NCI-H2107 treated with DMSO at 0.1 percent for 48 hours (cell line): Measurements from ENCODE around the gene CASS4.

Experiments used
- DNase-seq: peaks from one replicate; lab custom pipeline; 2025; ENCODE audit not compliant: unreplicated experiment; lab: John Stamatoyannopoulos, UW

Gene CASS4

DNA sequence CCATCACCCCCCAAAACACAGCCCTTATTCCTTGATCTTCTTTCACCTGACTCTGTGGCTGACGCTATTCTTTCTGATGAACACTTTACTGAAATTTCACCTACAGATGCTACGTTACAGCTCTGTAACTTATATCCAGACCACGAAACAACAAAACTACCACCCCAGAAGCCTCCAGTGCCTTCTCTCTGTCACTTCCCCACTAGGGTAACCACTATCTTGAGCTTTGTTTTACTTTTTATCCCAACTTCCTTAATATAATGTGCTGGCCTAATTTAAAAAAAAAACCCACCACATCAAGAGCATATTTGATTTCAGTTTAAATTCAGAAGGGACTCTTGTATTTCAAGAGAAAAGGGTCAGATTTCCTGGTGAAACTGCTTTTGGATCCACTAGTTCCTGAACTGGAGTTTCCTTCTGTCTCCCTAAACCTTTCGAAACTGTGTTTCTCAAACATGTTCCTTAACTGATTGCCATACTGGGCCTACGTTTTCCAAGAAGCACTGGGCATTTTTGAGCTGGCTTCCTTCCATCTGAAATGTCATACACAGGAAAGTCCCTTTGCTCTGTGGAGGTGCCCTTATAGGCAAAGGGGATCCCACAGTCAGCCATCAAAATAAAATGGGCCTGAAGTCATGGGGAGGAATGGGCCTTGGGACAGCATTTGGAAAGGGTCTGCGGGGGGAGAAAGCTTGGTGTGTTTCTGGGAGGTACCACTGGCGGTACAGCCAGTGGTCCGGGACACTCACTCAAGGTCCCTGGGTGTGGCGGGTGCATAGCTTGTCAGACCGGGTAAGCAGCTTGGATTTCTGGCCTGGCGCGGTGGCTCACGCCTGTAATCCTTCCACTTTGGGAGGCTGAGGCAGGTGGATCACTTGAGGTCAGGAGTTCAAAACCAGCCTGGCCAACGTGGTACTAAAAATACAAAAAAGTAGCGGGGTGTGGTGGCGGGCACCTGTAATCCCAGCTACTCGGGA, 30.6 kb downstream of the CASS4 start:
- DNase-seq = no peak

DNA sequence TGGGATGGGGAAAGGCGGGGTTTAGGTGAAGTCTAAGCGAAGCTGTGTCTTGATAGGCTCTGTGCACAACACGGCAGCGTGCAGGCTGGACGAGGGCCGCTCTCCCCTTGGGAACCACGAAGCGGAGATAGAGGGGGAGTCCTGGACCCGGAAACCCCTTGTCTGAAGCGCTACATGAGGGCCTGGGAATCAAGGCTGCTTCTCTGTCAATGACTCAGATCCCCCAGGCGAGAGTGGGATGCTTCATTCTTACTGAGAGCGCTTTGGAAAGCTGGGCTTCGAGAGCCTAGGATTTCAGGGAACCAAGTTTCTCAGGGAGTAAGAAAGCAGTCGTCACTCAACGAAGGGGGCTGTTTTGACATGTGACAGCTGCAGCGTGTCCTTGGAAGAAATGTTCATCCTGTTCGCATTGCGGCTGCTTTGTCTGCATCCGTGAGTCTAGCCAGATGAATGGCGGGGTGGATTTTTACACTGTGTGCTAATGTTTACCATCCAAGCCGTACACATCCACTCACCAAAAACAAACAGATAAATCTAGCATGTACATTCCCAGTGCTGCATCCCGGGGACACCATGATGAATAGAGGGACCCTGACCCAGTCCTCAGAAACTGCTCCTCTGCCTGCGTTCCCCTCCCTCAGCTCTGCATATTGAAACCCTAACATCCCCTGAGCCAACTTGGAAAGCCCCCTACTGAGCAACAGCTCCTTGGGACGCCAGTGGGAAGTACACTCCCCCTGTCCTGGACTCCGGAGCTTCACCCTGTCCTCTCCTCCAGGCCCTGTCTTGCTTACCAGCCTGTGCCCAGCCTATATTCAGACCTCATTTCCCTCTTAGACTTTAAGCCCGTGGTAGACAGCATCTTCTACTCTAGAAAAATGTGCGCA, 31.8 kb downstream of the CASS4 start:
- no peak for DNase-seq

DNA sequence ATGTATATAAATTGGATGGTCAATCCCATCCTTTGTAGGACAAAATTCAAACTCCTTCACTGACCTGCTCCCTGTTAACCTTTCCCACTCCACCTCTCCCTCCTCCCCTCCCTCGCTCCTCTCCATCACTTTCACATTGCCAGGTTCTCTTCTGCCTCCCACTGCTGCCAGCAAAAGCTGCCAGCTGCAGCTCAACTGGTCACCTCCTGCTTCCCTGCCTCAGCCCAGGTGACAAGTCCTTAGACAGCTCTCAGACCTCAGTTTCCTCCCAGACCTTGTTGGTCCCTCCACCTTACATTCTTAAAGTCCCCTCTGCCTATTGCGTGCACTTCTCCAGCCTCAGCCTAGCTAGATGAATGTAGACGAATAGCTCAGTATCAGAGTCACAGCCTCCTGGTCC, 33.1 kb downstream of the CASS4 start:
- no peak for DNase-seq

DNA sequence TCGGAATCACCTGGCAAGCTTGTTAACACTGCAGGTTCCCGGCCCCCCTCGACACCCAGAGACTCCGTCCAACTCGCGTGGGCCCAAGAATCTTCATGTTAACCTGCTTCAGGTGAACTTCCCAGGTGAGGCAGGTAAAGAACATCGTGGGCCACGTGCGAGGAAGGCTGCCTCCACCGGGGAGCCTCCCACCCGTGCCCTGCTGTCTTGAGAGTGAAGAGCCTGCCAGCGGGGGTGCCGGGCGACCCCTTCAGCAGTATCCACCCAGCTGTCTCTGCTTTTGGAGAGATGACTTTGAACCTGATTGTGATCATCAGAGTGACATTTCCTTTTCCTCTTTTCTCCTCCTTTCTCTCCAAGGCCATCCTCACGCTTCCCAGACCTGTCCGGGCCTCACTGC, 33.5 kb downstream of the CASS4 start:
- no peak for DNase-seq

DNA sequence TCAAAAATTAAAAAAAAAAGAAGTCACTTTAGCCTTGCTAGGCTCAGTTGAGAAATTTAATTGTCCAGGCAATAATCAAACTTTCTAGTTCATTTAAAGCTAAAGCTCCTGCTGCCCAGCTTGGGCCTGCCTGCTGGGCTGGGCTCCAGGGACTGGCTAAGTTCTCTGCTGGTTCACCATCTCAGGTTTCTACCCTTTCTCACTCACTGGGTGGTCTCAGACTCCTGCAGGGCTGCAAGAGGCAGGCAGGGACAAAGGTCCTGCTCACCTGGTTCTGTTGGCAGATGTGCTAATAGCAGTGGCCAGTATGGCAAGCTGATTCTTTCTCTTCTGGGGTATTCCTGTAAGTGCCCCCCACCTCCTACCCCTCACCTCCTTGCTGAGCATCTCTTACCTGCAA, 35.2 kb downstream of the CASS4 start:
- DNase-seq = no peak

DNA sequence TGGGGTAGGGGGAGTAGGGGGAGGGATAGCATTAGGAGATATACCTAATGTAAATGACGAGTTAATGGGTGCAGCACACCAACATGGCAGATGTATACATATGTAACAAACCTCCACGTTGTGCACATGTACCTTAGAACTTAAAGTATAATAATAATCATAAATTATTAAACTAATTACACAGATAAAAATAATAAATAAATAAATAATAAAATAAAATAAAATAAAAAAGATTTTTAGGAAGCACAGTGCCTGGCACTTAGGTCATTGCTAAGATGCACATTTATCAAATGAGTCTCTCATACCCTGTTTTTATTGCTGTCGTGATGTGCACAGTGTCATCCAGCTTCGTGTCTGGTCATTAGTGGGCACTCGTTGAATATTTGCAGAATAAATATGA, 37.4 kb downstream of the CASS4 start:
- no peak for DNase-seq

DNA sequence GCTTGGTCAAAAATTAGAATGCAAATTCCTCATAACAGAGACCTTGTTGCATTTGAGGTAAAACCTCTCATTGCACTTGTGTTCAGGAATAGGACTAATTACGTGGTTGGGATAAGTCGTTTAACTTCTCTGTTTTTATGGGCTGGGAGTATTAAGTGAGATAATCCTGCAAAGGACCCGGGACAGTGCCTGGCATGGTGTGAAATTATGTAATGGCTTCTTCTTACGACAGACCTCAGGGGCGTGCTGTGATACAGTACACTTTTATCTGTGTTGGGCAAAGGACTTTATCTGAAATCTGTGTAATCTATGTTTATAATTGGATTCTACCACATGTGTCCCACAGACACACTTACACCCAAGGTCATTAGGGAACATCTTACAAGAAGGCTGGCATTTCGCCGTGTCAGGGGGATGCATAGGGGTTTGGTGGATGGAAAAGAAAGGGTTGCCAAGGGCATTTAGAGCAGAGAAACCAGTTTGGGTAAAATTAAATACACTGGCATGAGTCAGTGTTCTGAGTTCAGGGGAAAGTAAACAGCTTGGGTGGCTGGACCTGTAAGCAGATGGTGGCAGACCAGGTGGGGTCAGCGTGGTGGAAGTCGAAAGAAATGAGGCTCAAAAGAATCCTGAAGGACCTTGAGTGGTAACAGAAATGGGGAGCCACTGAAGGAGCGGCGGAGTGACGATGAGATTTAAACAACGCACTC, 39.2 kb downstream of the CASS4 start:
- DNase-seq = no peak

DNA sequence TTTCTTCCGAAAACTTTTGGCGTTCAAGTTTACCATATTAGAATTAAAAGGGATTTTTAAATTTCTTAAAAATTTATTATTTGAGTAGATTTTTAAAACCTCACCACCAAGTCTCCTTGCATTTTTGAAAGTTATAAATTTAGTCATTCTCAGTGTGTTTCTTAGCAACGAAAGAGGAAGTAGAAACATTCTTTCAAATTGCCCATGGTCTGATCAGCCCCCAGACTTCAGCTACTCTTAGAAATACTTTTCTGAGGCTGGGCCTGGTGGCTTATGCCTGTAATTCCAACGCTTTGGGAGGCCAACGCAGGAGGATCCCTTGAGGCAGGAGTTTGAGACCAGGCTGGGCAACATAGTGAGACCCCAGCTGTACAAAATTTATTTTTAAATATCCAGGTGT, 41.3 kb downstream of the CASS4 start:
- no peak for DNase-seq

DNA sequence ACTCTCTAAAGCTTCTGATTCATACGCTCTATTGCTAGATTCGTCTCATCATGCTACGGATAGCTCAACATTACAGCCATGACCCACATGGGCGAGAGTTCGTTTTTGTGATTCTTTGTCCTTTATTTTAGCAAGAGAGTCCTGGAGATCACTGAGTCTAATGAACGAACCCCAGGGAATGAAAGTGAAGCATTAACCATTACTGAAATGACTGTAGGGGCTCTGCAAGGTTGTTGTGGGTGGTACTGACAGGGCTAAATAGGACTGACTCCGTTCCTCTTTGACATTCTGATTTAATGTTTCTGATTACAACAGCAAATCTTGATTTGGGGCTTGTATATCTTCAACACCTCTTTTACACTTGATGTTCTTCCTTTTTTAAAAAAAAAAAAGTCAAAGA, 42.7 kb downstream of the CASS4 start:
- DNase-seq = no peak

DNA sequence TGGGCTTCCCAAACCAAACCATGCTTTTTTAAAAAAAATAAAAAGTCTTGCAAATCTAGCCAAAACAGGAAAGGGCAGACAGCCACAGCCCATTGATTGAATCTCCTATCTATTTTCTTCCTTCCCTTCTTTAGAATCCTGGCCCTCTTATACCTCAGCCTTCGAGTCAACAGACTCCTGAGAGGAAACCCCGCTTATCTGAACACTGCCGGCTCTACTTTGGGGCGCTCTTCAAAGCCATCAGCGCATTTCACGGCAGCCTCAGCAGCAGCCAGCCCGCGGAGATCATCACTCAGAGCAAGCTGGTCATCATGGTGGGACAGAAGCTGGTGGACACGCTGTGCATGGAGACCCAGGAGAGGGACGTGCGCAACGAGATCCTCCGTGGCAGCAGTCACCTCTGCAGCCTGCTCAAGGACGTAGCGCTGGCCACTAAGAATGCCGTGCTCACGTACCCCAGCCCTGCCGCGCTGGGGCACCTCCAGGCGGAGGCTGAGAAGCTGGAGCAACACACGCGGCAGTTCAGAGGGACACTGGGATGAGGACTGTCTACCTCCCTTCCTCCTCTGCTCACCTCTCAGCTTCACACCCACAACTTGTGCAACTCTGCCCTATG, 46.3 kb downstream of the CASS4 start:
- DNase-seq = no peak

DNA sequence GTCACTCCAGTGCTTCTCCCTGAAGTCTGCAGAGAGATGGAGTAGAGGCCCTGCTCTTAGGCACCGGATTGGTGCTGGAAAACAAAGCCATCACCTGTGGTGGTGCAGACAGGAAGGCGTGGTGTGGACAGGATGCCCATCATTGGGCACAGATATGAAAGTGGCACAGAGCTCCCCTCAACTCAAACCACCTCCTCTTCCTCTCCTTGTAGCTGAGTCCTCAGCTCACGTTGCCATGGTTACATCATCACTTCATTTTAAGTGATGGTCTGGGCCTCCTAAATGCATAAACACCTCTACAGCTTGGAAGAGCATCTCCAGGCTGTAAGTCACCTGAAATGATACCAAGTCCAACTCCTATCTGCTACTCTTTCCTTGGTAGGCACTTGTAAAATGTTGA, 48.4 kb downstream of the CASS4 start:
- no peak for DNase-seq

DNA sequence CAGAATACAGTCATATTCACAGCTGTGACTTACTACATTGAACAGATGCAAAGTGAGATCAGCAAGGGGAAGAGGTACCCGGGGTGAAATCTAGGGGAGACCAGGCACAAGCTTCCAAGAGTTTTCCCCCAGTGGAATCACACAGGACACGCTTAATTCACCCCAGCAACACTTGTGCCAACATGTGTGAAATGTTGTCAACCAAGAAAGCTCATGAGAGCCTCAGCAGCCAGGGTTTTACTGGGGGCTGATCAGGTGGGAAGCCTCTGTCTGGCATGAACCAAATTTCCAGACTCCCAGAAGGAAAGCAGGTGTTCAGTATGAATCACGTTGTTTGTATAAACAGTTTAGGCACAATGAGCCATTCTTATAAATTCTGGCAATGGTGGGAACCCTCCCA, 49.5 kb downstream of the CASS4 start:
- no peak for DNase-seq

DNA sequence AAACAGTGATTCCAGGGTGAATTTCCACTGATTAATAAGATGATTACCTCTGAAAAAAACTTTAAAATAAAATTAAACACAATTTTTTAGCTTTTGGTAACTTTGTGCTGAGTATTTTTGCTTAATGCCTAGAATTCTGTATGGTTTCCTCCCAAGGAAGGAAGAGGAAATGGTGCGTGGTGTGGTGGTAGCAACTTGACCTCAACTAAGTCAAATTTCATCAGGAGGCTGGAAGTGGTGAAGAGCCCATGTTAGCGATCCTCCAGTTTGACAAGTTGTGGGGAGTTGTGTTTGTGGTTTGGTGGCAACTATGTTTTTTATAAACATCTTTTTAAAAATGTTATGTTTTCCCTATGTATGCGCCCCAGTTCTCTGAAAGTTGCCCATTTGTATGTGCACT, 51.4 kb downstream of the CASS4 start:
- DNase-seq = no peak

DNA sequence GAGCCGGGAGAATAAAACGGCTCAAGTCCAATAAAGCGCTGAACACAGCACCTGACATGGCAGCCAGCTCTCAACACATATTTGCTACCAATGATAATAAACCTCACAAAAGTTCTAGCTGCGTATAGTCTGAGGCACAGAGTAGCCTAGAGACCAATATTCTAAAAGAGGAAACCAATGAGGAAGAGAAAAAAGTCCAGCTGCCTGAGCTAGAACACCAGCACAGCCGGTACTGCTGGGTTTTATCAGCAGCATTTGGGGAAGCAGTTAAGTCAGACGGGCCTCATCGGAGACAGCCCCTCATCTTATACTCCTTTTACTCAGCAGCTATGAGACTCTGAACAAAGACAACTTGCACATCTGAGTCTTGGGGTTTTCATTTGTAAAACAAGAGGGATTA, 53.9 kb downstream of the CASS4 start:
- no peak for DNase-seq

DNA sequence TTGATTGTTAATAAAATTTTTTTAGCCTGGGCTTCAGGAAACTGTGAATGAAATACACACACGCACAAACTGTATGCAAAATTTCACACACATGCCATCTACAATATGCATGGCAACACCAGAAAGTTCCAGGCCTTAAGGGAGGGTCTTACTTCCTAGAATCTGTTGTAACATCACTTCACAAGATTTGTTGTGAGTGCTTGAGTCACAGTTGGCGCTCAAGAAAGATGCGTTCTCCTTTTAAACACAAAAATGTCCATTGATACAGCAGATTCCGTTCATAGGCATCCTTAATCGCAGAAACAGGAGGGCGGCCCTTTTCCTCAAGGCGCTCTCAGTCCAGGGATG, 55.9 kb downstream of the CASS4 start:
- DNase-seq = no peak

DNA sequence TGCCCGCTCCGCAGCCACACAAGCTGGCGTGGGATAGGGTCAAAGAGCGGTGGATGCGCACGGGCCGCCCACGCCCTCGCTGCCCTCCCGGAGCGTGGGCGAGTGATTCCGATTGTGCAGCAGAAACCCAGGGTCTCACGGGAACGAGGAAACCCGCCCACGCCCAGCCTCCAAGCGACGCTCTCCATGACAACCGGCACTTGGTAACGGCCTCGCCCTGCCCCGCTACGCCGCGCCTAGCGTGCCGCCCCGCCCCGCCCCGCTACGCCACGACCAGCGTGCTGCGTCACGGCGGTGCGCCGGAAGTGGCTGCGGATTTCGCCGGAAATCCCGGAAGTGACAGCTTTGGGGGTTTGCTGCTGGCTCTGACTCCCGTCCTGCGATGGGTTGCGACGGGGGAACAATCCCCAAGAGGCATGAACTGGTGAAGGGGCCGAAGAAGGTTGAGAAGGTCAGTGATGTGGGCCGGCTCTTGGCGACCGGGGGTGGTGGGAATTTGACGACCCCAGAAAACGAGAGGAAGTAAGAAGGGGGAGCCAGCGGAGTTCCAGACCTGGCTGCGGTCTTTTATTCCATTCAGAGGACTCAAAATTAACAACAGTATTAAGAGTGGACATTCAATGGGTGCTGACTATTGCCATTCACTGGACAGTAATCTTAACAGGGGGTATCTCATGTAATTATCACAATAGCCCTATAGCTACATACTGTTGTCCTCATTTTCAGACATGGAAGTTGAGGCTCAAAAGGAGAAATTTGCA, 56.4 kb downstream of the CASS4 start, which contains the start of gene RTF2:
RTF2 (plus strand) TSS at position 312 of the 761 bp plus-strand sequence; CDS start at position 383, 71 bp downstream.
- peak; percentile 65 for DNase-seq

DNA sequence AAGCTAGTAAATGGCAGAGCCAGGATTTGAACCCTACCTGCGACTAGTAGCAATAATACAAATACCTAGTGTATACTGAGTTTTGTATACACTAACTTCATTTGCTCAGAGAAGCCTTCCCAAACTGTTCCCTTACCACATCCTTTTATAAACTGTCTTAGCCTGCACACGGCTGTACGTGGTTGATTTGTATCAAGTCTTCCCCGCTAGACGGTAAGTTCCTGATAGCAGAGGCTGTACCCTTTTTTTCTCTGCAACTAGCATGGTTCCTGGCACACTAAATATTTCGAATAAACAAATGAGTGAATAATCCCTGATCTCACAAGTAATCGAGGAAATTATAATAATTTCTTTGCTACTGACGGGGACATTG, 57.0 kb downstream of the CASS4 start:
- no peak for DNase-seq

DNA sequence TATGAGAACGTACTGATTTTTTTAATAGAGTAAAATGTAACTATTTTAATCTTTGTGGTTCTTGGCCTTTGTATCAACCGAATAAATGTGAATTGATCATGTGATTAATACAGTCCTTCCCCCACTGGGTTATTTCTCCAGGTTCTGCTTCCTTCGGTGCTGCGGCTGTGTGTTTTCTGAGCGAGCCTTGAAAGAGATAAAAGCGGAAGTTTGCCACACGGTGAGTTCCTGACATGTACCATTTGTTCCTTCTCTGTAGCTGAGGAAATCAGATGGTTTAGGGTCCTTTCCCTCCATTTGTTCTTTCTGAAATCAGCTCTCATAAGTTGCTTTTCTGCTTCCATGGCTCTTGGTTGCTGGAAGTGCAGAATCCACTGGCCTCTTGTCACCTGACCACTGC, 71.9 kb downstream of the CASS4 start:
- DNase-seq = no peak

DNA sequence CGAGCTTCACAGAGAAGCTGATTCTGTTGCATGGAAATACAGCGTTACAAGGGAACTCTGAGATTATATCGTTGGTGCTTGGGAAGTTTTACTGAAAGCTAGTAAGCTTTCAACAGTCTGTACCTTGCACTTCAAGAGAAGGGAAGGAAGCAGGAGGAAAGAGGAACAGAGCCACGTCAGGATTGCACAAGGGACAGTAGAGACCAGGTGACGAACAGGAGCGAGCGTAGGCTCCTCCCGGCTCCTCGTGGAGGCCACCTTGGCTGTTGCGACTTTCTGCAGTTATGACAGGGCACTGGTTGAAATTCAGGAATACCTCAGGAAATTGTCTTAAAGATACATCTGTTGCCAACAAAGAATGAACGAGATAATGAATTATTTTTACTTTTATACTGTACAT, 75.2 kb downstream of the CASS4 start:
- no peak for DNase-seq

DNA sequence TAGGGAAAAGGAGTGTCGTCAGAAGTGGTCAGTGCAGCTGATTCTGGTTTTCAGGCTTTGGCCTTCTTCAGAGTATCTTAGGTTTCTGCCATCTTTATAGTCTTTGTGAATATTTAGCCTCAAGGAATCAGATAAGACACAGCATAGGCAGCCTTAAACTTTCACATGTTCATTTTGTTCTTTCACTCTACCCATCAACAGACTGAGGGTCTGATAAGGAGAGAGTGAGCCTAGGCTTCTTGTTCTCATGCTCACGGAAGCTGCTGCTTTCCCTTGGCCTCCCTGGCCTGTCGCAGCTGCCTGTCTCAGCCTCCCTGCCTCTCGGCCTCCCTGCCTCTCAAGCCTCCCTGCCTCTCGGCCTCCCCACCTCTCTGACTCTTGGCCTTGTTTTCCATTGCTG, 76.5 kb downstream of the CASS4 start:
- DNase-seq = no peak
